MM.1S (cell line): Measurements from ENCODE around the gene LRRTM4.

Source experiments
- EZH2 ChIP-seq: fragments of 300-600 bp; sonication (generic); optimal IDR thresholded peaks from 2 replicates; pipeline ENCODE3; 2017; ENCODE audit warnings: low read depth, mild to moderate bottlenecking, antibody characterized with exemption, low read length, mixed read lengths
- EZH2phosphoT487 ChIP-seq: fragments of 300-600 bp; sonication (generic); IDR thresholded peaks from 2 replicates; pipeline ENCODE4 v1.6.1; 2018; ENCODE audit warnings: antibody characterized with exemption, low read length
- TF ChIP-seq, protein P1 (sequence below): fragments of 300-600 bp; sonication (generic); IDR thresholded peaks from 2 replicates; pipeline ENCODE4 v1.5.1; 2016; ENCODE audit warnings: antibody characterized with exemption, low read length, mixed read lengths

GRCh38 chr2:77009307-77009706 lies 512.9 kb downstream of the LRRTM4 start:
- TF ChIP-seq, protein P1, sequence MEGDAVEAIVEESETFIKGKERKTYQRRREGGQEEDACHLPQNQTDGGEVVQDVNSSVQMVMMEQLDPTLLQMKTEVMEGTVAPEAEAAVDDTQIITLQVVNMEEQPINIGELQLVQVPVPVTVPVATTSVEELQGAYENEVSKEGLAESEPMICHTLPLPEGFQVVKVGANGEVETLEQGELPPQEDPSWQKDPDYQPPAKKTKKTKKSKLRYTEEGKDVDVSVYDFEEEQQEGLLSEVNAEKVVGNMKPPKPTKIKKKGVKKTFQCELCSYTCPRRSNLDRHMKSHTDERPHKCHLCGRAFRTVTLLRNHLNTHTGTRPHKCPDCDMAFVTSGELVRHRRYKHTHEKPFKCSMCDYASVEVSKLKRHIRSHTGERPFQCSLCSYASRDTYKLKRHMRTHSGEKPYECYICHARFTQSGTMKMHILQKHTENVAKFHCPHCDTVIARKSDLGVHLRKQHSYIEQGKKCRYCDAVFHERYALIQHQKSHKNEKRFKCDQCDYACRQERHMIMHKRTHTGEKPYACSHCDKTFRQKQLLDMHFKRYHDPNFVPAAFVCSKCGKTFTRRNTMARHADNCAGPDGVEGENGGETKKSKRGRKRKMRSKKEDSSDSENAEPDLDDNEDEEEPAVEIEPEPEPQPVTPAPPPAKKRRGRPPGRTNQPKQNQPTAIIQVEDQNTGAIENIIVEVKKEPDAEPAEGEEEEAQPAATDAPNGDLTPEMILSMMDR: no peak
- TF ChIP-seq EZH2phosphoT487 (no peak), EZH2 (no peak)
